RPMI8226 (cell line): Measurements from ENCODE around the gene NTF3.

ENCODE experiments used
- DNase-seq: peaks from one replicate; pipeline ENCODE4 v3.0.0-alpha.2; 2015

The NTF3 gene

GRCh38 chr12:5433081-5433844 lies 1.4 kb downstream of the NTF3 start:
- DNase-seq, result peak; percentile 44

DNA sequence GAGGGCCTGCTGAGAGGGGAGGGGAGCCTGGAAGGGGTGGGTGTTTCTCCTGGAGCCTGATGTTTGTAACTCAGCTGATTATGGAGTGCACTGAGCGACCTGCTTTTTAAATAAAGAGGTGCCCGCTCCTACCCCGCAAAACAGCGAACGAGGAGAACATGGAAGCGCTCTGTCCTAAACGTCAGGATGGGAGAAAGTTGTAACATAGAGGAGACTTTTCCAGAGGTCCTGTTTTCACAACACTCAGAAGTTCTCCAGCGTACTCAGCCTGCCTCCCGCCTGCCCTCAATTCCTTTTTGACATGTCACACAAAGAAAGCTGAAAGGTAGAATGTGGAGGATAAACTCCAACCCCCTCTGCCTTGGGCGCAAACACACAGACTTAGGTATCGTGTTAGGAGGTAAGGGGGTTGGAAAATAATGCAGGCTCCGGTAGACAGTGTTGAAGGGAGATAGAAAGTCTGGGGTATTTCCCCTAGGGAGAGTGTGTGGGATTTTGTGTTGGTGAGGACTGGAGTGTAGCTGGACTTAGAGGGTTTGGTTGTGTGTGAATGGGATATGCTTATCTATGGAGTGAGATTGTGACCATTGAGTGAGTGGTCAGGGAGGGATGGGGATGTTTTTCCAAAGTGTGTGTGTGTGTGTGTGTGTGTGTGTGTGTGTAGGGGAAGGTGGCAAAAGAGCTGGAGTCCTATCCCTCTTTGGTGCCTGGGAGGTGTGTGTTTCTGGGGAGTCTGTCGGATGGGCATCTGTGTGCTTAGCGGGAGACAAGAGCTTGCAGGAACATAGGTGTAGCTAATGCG lies 2.1 kb downstream of the NTF3 start:
- DNase-seq, result no peak

GRCh38 chr12:5434647-5435560 lies 3.0 kb downstream of the NTF3 start:
- peak; percentile 42 for DNase-seq

DNA sequence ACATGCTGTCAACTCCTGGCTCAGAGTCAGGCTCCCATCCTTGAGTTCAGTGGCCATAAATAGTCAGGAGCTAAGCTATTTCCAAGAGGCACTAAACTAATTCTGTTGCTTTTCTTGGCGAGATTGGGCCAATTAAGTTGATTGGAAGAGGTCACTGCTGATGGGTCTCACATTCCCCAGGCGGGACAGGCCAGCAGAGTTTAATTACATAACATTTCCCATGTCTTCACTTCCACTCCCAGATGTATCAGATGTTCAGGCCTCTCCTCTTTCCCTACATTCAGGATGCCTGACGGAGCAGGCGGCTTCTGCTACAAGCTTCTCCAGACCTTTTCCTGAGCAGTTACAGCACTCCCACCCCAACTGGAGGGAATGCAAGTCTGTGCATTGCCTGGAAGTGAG lies 5.3 kb downstream of the NTF3 start:
- DNase-seq, result no peak

DNA sequence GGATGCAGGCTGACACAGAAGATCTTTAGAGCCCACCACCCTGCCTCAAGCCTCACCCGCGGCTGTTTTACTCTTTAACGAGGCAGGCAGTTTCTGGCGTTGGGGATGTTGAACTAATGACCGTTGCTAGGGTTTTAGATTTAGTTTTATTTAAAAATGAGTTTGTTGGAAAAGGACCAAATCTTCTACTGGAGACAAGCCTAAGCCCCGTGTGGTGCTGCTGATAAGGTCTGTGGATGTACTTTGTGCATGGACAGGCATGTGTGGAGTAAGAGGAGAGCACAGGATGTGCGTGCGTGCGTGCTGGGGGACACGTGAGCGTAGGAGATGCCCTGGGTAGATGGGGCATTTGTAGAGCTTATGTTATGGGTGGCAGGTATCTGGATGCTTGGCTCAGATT lies 5.7 kb downstream of the NTF3 start:
- DNase-seq, result no peak

DNA sequence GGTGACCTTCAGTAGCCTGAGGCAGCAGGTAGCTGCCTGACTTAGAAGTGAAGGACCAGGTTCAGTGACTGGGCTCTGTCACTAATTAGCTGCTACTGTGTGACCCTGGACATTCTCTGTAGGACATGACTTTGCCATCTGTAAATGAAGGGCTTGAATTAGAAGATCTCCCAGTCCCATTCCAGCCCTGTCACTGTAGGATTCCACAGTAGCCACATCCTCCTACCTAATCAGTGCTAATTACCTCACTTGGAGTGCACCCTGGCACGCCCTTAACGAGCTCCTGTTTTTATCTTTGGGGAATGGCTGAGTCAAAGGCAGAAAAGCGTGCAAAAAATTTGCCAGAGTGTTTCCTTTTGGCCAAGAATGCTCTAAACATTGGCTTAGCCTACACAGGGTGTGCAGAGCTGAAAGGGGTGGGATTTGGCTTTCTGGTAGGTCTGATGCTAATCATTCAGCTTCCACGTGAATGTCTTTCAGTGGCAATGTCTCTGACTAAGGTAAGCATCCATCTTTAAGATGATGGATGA lies 6.8 kb downstream of the NTF3 start:
- no peak for DNase-seq

DNA sequence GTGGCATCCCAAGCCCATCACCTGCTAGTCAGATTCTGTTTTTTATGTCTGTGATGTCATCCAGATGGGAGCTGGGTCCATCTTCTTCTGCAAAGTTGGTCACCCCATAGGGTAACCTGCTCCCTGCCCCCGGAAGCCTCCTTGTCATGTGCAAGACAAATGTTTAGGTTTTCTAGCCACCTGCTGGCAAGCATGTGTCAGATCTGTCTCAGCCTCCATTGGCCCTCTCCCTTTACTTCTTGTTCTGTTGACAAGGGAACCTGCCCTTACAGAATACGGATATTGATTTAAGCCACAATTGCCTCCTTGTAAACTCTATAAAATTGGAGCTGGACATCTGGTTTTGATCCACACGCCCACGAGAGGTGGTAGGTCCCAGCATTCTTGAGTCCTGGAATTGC lies 7.5 kb downstream of the NTF3 start:
- peak; percentile 62 for DNase-seq

GRCh38 chr12:5439788-5440300 lies 7.9 kb downstream of the NTF3 start:
- no peak for DNase-seq

GRCh38 chr12:5440978-5441377 lies 9.1 kb downstream of the NTF3 start:
- DNase-seq, result no peak

GRCh38 chr12:5441497-5442236 lies 9.8 kb downstream of the NTF3 start:
- no peak for DNase-seq

- peak; percentile 53 for DNase-seq
These were observed 10.5 kb downstream of the NTF3 start for GRCh38 chr12:5442251-5443006.

DNA sequence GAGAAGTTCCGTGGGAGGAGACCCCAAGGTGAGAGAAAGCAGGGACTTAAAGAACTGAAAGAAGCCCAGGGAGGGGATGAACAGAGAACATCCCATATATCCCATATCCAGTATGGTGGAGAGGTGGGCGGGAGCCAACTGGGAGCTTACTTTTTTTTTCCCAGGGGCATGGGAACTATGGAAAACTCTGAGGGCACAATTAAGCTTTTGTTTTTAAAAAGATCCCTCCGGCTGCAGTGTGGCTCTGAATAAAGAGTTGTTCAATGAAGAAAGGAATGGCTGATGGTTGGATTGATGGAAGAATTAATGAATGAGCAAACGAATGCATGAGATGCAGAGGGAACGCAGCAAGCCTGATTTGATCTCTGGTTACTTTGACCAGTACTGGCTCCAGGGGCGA lies 12.6 kb downstream of the NTF3 start:
- DNase-seq, result no peak

DNA sequence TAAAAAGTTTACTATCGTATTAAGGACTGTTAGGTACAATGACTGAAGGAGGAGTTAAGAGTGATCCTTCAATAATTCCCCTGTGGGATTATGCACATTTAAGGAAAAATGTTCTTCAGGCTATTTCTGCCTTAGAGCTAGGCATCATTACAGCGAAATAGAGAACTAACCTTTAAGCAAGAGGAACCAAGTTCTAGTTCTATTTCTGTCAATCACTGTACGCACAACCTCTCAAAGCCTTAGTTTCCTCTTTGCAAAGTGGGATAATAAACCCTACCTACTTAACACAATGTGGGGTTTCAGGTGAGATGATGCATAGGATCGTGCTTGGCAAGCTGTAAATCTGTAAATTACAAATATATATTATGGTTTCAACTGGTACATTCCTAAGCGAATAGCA lies 15.4 kb downstream of the NTF3 start:
- DNase-seq, result no peak

DNA sequence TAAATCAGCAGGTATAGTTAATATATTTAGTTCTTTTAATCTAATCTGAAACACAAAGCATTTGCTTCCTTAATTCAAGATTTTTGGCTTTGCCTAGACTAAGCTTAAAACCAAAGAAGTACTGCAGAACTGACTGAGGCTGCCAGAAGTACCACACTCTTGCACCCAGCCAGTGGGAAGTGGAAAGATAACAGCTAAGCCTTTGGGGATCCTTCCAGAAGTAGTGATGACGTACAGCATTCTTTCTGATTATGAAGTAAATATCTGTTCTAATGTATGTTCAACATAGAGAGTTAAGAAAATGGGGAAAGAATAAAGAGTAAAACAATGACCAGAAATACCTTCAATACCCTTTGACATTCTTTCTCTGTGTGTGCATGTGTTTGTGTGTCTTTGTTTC lies 19.3 kb downstream of the NTF3 start:
- DNase-seq, result no peak

DNA sequence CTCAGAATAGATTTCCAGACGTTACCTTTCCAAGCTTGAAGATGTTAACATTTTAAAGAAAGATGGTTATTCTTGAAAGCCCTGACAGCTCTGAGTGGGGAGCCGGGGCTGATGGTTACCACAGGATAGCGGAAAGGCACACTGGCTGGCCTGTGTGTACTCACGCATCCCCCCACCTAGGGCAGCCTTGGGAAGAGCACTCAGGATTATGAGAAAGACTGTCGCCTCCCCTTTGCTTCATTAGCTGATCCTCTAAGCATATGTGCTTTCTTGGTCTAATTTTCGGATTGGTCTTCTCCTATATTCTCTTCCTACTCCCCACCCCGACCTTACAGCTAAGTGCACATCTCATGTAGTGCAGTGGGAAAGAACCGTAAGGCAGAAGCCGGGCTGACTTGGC lies 20.7 kb downstream of the NTF3 start:
- DNase-seq, result no peak

- no peak for DNase-seq
These were observed 21.6 kb downstream of the NTF3 start for GRCh38 chr12:5453466-5453865.

GRCh38 chr12:5455045-5455444 lies 23.1 kb downstream of the NTF3 start:
- DNase-seq, result no peak

- no peak for DNase-seq
These were observed 24.1 kb downstream of the NTF3 start for GRCh38 chr12:5456030-5456429.

DNA sequence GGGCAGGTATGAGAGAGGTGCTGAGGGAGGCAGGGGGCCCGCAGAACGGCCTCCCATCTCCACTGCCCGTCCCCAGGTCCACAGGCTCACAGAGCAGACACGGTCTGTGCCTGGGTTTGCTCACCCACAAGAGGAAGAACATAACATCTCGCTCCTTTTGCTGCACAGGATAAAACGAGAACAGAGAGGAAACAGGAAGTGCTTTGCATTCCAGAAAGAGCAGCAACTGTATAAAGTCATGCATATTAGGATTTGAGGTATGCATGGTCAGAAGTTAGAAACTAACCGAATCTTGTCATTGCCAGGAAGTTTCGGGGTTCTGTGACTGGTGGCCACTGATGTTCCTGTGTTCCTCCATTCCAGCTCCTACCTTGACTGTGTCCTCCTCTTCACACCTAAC lies 25.0 kb downstream of the NTF3 start:
- DNase-seq, result peak; percentile 19

- no peak for DNase-seq
These were observed 26.5 kb downstream of the NTF3 start for GRCh38 chr12:5458229-5459050.
